T-helper 1 cell treated with Interleukin-12 subunit alpha and Interleukin-12 subunit beta and Interleukin-4 antibody, amounts not matched to agents 30 μg/mL and 1 μg/mL, for 36 hours (primary cell): Measurements from ENCODE around the gene CARS2.
A peak's percentile ranks its signal among the peaks of the same experiment; 100 is the strongest.
"Not testable (repeated sequence)": the region's sequence is repeated elsewhere in the genome, so short reads cannot be mapped to it uniquely, and the experiment has no call there.

Experiments used
- H3K27ac Mint-ChIP-seq: one replicate; pipeline ENCODE4 v1.8.0; 2021; ENCODE audit warnings: mild to moderate bottlenecking, mixed read lengths
- H3K27me3 Mint-ChIP-seq: one replicate; pipeline ENCODE4 v1.8.0; 2021; ENCODE audit warnings: low read depth, mixed read lengths
- H3K36me3 Mint-ChIP-seq: one replicate; pipeline ENCODE4 v1.8.0; 2021; ENCODE audit warnings: low read depth, mixed read lengths
- H3K4me1 Mint-ChIP-seq: one replicate; pipeline ENCODE4 v1.8.0; 2021; ENCODE audit warnings: low read depth, mixed read lengths
- H3K4me3 Mint-ChIP-seq: one replicate; pipeline ENCODE4 v1.8.0; 2021; ENCODE audit warnings: mild to moderate bottlenecking, moderate library complexity, mixed read lengths
- H3K9me3 Mint-ChIP-seq: one replicate; pipeline ENCODE4 v1.8.0; 2021; ENCODE audit warnings: mixed read lengths

Gene CARS2

DNA sequence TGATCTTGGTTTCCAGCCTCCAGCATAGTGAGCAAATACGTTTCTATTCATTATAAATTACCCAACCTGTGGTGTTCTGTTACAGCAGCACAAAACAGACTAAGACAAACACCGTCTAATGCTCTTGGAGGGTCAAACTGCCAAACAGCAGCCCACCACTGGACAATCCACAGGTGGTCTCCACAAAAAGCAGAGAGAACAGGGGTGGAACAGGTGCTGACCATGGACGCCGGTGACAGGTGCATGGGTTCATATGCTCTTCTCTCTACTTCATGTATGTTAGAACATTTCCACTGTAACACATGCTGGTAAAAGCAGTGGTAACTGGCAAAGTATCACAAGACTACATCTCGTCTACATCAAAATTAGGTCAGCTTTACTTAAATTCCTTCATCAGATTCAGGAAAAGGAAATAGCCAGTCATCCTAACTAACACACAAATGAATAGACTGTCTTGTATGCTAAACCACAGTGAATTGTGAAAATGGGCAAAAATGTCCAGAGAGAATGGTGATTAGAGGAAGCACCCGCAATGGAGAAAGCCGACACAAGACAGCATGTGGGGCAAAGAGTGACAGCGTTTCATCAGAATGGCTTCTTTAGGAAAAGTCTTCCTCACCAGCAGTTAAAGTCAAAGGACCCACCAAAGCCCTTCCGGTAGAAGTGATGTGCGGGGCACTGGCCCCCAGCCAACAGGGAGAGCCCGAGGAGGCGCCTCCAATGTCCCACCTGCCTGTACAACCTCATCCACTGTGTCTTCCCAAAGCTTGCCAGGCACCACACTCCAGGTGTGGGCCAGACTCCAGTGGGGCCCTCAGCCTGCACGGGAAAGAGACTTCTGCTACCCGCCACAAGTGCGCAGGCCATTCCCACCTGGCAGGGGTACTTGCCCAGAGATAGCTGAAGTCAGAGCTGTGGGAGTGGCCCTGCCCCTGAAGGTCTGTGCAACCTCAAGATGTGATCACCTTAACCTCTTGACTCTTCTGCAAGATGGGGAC lies 6.5 kb downstream of the CARS2 start:
- peaks cover 24% of the 10 kb centered on the region for H3K4me1 Mint-ChIP-seq
- no peaks in the 10 kb centered on the region for H3K9me3 Mint-ChIP-seq
- no peak overlapping the region for H3K27ac Mint-ChIP-seq
- no peaks in the 10 kb centered on the region for H3K27me3 Mint-ChIP-seq
- H3K4me3 Mint-ChIP-seq, result no peak overlapping the region
- H3K36me3 Mint-ChIP-seq, result peaks cover 53% of the 10 kb centered on the region

DNA sequence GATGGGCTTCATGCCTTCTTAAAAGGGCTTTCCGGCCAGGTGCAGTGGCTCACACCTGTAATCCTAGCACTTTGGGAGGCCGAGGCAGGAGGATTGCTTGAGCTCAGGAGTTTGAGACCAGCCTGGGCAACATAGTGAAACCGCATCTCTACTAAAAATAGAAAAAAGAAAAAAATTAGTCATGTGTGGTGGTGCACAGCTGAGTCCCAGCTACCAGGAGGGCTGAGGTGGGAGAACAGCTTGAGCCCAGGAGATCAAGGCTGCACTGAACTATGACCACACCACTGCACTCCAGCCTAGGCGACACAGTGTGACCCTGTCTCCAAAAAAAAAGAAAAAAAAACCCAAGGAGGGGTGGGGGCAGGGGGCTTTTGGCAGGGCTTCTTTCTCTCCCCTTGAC lies 7.2 kb downstream of the CARS2 start:
- Mint-ChIP-seq H3K27me3 (no peaks in the 10 kb centered on the region), H3K36me3 (peaks cover 51% of the 10 kb centered on the region), H3K27ac (no peak overlapping the region), H3K4me3 (no peak overlapping the region), H3K4me1 (peaks cover 23% of the 10 kb centered on the region), H3K9me3 (no peaks in the 10 kb centered on the region)

DNA sequence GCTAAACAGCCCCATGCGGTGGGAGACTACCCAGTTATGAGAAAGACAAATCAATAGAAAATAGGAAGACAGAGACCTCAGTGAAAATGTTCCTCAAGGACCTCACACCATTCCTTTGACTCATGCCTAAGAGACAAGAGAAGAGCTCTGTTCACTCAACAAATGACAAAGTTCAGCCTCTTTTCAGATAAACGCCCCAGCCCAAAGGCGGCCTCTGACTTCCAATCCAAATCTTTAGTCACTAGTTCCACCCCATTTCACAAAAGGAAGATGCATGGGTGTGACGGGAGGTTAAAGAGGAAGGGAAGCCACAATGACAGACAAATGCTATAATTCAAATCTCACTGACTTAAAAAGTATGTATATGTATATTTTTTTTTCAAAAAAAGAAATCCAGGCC lies 8.1 kb downstream of the CARS2 start:
- H3K27ac Mint-ChIP-seq, result no peak overlapping the region

DNA sequence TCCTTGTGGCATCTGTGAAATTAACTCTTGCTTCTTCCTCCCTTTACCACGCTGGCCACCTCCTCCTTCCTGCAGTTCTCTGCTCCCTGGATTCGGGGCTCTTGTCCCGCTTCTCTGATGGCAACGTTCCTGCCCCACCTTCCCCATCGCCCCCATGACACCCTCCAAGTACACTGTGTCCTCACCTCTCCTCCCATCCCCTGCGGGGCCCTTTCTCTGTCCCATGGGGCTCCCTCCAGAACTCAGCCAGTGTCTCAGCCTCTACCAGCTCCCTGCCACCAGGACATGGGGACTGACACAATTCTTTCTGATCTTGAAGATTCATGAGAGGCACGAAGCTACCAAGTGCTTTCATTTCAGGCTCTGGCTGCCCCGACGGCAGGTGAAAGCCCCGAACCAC lies 9.1 kb downstream of the CARS2 start:
- Mint-ChIP-seq H3K4me3 (no peak overlapping the region), H3K27me3 (no peaks in the 10 kb centered on the region), H3K9me3 (no peaks in the 10 kb centered on the region), H3K4me1 (peaks cover 11% of the 10 kb centered on the region), H3K27ac (peak overlapping the region; percentile 52), H3K36me3 (peaks cover 42% of the 10 kb centered on the region)

More for the DNA sequence above, 8.1 kb downstream of the CARS2 start:
- Mint-ChIP-seq H3K4me1 (peaks cover 17% of the 10 kb centered on the region), H3K36me3 (peaks cover 48% of the 10 kb centered on the region), H3K27me3 (no peaks in the 10 kb centered on the region), H3K4me3 (no peak overlapping the region), H3K9me3 (no peaks in the 10 kb centered on the region)

DNA sequence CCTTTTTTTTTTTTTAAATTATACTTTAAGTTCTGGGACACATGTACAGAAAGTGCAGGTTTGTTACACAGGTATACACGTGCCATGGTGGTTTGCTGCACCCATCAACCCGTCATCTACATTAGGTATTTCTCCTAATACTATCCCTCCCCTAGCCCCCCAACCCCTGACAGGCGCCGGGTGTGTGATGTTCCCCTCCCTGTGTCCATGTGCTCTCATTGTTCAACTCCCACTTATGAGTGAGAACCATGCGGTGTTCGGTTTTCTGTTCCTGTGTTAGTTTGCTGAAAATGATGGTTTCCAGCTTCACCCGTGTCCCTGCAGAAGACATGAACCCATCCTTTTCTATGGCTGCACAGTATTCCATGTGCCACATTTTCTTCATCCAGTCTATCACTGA lies 10.1 kb downstream of the CARS2 start:
- not testable (repeated sequence) for H3K9me3 Mint-ChIP-seq, H3K4me3 Mint-ChIP-seq, H3K27ac Mint-ChIP-seq, H3K4me1 Mint-ChIP-seq, H3K27me3 Mint-ChIP-seq
- H3K36me3 Mint-ChIP-seq, result peaks cover 41% of the 10 kb centered on the region

DNA sequence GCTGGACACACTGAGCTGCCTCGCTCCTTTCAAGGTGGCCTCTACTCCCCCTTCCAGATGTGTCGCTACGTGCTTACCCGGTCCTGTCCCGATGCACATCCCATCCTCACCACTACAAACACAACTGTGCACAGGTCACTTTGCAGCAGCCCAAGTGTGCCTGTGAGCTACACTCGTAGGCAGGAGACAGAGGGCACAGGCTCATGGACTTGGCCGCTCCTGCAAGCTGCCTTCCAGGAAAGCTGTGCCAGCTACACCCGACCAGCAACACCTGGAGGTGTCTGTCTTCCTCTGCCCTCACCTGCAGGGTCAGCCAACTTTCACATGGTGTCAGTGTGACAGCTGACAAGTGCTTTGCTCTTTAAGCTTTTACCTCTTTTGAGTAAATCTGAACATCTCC lies 15.4 kb downstream of the CARS2 start:
- Mint-ChIP-seq H3K4me1 (peaks cover 2% of the 10 kb centered on the region), H3K4me3 (no peak overlapping the region), H3K27me3 (no peaks in the 10 kb centered on the region), H3K9me3 (no peaks in the 10 kb centered on the region), H3K36me3 (peaks cover 11% of the 10 kb centered on the region), H3K27ac (no peak overlapping the region)

DNA sequence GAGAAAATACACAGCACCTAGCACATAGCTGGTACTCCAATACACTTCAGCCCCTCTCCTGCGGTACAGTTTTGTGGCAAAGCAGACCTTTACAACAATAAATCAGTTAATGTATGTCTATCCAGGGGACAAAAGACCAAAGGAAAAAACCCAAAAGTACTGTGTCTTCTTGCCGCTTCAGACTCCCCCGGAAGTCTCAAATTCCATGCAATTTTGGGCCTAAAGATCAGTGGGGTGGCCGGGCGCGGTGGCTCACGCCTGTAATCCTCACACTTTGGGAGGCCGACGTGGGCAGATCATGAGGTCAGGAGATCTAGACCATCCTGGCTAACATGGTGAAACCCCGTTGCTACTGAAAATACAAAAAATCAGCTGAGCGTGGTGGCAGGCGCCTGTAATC lies 16.2 kb downstream of the CARS2 start:
- H3K36me3 Mint-ChIP-seq, result peaks cover 15% of the 10 kb centered on the region
- peaks cover 2% of the 10 kb centered on the region for H3K4me1 Mint-ChIP-seq

DNA sequence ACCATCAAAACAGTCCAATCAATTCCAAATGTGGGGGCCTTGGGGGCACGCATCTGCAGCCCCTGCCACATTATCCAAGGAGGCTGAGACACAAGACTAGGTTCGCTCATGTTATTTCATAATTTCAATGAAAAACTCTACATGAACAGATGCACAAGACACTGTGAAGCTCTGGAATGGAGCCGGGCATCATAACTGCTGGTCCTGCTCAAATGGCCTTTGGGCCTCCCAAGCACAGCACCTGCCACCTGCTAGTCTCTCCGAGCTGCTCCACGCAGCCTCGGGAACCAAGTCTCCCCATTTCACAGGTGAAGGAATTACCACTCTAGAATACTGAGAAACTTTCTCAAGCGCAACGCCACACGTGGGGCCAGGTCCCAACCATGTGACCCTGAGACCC lies 16.9 kb downstream of the CARS2 start:
- Mint-ChIP-seq H3K4me1 (peaks cover 2% of the 10 kb centered on the region), H3K27ac (no peak overlapping the region), H3K4me3 (no peak overlapping the region), H3K9me3 (no peaks in the 10 kb centered on the region), H3K27me3 (no peaks in the 10 kb centered on the region), H3K36me3 (peaks cover 15% of the 10 kb centered on the region)

More for the DNA sequence above, 16.2 kb downstream of the CARS2 start:
- no peak overlapping the region for H3K27ac Mint-ChIP-seq
- no peaks in the 10 kb centered on the region for H3K27me3 Mint-ChIP-seq
- H3K4me3 Mint-ChIP-seq, result no peak overlapping the region
- H3K9me3 Mint-ChIP-seq, result no peaks in the 10 kb centered on the region

DNA sequence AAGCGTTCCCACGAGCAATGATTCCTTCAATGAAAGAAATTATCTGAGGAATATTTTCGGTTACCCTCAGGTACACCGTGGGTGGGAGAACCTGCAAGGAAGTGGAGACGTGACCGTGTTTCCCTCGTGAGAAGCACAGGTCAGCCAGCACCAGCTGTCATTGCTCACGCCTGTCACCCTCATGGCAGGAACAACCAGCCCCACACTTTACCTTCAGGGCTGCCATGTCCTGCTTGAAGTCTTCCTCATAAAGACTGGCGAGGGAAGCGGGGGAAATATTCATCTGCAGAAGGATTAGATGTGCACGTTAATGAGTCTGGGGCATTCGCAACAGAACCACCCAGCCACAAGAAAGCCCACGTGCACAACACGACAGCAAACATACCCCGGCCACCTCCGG lies 18.2 kb downstream of the CARS2 start:
- H3K9me3 Mint-ChIP-seq, result no peaks in the 10 kb centered on the region
- H3K27me3 Mint-ChIP-seq, result no peaks in the 10 kb centered on the region
- H3K4me3 Mint-ChIP-seq, result no peak overlapping the region
- H3K4me1 Mint-ChIP-seq, result peaks cover 2% of the 10 kb centered on the region
- peaks cover 13% of the 10 kb centered on the region for H3K36me3 Mint-ChIP-seq
- H3K27ac Mint-ChIP-seq, result no peak overlapping the region

DNA sequence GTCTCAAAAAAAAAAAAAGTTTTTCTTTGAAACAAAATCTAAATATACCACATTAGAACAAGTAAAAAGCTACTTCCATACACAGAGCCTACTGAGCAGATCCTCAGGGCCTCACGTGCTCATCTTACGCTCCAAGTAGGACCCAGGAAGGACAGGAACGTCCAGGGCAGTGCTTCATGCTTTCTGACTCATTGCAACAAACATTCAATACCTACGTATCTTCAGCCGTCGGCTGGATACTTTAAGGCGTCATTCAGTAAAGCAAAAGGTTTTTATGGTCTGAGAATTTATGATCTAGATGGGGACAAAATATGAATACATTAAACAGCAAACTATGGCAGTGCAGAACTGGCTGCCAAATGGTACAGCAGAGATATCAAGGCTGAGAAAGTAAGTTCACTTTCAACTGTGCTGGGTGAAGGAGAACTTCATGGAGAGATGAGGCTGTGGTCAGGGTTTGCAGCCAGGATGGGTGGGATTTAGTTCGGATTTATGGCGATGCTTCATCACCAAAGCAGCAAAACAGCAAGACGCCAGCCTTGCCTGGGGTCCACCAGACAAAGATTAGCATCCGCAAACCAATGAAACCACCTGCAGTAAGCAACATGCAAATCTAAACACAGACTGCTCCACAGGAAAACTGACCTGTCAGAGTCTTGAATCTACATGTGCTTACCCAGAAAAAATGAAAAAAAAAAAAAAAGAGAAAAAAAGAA lies 20.5 kb downstream of the CARS2 start:
- no peak overlapping the region for H3K27ac Mint-ChIP-seq
- H3K4me1 Mint-ChIP-seq, result peaks cover 1% of the 10 kb centered on the region
- no peaks in the 10 kb centered on the region for H3K9me3 Mint-ChIP-seq
- H3K27me3 Mint-ChIP-seq, result no peaks in the 10 kb centered on the region
- H3K4me3 Mint-ChIP-seq, result no peak overlapping the region
- peaks cover 15% of the 10 kb centered on the region for H3K36me3 Mint-ChIP-seq

DNA sequence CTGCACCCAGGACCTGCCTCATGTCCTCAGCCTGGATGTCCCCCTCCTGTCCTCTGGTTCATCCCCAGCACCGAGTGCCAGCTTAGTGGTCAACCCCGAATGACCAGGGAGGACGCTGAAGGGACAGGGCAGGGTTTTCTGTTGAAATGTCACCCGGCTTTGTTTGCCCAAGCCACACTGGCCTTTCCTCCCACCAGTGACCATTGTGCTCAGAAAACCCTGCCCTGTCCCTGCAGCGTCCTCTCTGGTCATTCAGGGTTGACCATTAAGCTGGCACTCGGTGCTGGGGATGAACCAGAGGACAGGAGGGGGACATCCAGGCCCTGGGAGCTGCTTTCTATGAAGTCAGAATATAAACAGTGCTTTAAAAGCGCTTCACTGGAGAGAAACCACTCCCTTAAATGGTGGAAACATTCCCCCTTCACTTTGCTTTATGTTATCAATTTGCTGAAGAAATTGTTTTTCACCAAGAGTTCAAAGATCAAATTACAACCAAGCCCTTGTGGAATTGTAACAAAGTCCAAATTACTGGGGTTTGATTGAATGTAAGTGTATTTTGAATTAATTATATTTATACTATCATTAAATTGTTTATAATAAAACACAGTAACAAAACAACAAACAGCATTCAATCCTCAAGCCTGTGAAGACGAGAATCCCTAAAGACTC lies 21.4 kb downstream of the CARS2 start:
- H3K27me3 Mint-ChIP-seq, result no peaks in the 10 kb centered on the region
- peaks cover 15% of the 10 kb centered on the region for H3K36me3 Mint-ChIP-seq
- H3K9me3 Mint-ChIP-seq, result no peaks in the 10 kb centered on the region
- H3K27ac Mint-ChIP-seq, result no peak overlapping the region
- no peaks in the 10 kb centered on the region for H3K4me1 Mint-ChIP-seq
- no peak overlapping the region for H3K4me3 Mint-ChIP-seq

DNA sequence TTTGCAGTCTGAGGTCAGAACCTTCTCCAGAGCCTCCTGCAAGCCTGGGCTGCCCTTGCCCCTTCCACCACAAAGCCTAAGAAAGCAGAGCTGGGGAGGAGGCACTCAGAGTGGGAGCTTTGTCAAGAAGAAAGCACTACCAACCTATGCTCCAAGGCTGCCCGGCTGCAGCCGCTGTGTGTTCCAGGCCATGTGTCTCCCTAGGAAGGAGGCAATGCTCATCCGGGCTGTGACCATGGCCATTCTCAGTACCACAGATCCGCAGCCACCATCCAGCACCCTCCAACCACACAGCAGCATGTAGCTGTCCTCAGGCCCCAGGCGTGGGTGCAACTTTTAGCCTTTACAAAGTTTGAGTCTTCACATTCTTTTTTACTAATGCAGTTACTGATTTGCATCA lies 22.0 kb downstream of the CARS2 start:
- no peak overlapping the region for H3K27ac Mint-ChIP-seq
- peaks cover 16% of the 10 kb centered on the region for H3K36me3 Mint-ChIP-seq
- H3K27me3 Mint-ChIP-seq, result no peaks in the 10 kb centered on the region
- no peak overlapping the region for H3K4me3 Mint-ChIP-seq
- no peaks in the 10 kb centered on the region for H3K9me3 Mint-ChIP-seq
- H3K4me1 Mint-ChIP-seq, result no peaks in the 10 kb centered on the region

DNA sequence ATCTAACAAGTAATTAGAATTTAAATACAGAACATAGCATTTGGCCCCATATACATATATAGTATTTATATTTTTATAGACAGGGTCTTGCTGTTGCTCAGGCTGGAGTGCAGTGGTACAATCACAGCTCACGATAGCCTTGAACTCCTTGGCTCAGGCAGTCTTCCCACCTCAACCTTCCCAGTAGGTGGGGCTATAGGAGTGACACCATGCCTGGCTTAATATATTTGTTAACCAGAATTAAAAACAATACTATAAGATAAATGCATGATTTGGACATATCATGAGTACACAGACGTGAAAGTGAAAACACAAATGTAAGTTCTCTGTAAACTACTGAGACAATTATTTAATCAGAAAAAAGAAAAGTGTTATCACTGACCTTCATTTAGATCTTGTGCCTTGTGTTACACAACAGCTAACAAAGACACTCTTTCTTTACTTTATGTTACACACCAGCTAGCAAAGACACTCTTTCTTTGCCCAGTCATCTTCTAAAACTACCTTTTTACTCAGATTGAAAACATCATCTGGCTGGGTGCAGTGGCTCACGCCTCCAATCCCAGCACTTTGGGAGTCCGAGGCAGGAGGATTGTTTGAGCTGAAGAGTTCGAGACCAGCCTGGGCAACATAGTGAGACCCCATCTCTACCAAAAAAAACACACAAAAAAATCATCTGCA lies 22.6 kb downstream of the CARS2 start:
- no peak overlapping the region for H3K4me3 Mint-ChIP-seq
- H3K36me3 Mint-ChIP-seq, result peaks cover 22% of the 10 kb centered on the region
- H3K9me3 Mint-ChIP-seq, result no peaks in the 10 kb centered on the region
- no peak overlapping the region for H3K27ac Mint-ChIP-seq
- no peaks in the 10 kb centered on the region for H3K27me3 Mint-ChIP-seq
- no peaks in the 10 kb centered on the region for H3K4me1 Mint-ChIP-seq

DNA sequence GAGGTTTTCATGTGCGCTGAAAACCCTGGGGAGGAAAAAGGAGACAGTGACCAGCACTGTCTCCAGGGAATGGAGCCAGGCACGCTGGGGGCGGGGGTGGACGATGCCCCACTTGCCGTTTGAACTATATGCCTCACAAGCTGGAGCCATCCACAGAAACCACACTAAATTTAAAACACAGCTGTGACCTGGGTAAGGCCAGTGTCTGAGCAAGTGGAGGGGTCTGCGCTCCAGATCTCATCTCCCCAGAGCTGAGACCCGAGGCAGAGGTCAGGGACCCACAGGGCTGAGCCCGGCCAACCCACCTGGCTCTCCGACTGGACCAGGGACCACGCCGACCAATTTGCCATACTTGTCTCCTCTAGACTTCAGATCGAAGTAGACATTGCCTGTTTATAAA lies 23.2 kb downstream of the CARS2 start:
- H3K4me1 Mint-ChIP-seq, result no peaks in the 10 kb centered on the region
- H3K27ac Mint-ChIP-seq, result no peak overlapping the region
- H3K27me3 Mint-ChIP-seq, result no peaks in the 10 kb centered on the region
- H3K36me3 Mint-ChIP-seq, result peaks cover 27% of the 10 kb centered on the region
- no peak overlapping the region for H3K4me3 Mint-ChIP-seq
- no peaks in the 10 kb centered on the region for H3K9me3 Mint-ChIP-seq
